Measurements from ENCODE around the gene RPS6KA5. TPM values are rescaled to one million over a fixed set of nuclear protein-coding genes. Genes with fewer than 3 reads are reported as not detected.
A peak's percentile ranks its signal among the peaks of the same experiment; 100 is the strongest.
"Not testable (repeated sequence)": the region's sequence is repeated elsewhere in the genome, so short reads cannot be mapped to it uniquely, and the experiment has no call there.

RPS6KA5 gene
- polyA plus RNA-seq, 12 donors, result 6.0 to 14.3 (median 8.7) TPM; not detected in 1

GRCh38 chr14:90880282-90880681 is 180.2 kb downstream of the RPS6KA5 start:
- no peak for DNase-seq

GRCh38 chr14:90874599-90874998 is 185.8 kb downstream of the RPS6KA5 start:
- no peak for DNase-seq

GRCh38 chr14:90871605-90872233 is 188.7 kb downstream of the RPS6KA5 start:
- peak; percentile 37 for DNase-seq

DNA sequence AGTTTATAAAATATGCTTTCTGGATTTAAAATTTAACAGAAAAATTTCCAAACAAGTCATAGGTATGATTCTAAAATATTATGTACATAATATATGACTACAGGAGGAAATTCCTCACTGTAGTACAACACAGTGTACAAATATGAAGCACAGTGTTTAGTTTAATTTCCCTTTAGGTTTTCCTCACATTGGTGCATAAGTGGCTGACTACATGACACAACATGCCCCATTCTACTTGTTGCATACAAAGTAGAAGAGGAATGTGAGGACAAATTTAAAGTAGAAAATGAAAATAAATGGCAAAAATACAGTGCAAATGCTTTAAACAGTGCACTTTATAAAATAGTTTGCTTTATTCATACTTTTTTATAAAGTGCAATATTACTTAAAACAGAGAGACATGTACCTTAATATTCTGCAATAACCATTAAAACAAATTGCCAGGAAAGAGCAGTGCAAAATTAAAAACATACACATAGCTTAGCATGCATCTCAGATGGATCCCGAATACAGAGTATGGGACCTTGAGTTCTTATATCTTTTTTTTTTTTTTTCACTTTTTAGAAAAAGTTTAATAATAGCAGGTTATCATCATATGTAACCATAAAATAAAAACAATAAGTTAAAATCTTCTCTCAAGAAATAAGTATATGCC is 189.4 kb downstream of the RPS6KA5 start:
- DNase-seq, result no peak

- DNase-seq, result peak; percentile 56
Observed at GRCh38 chr14:90867501-90867900, 192.9 kb downstream of the RPS6KA5 start.

DNA sequence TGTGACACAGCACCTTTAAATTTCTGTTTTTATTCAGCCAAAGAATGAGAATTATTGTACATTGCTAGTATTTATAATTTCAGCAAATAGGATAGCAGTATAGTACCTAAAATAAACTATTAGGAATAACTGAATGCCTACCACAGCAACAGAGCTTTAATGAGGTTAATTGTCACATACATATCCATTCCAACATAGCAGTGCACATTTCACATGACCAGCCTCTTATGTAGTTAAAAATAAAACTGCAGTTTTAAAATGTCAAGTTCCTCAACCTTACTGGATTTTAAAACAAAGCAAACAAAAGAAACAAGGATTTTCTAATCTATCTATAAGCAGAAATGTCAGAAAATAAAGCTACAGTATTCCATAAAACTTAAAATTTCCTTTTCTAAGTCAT is 193.6 kb downstream of the RPS6KA5 start:
- no peak for DNase-seq

DNA sequence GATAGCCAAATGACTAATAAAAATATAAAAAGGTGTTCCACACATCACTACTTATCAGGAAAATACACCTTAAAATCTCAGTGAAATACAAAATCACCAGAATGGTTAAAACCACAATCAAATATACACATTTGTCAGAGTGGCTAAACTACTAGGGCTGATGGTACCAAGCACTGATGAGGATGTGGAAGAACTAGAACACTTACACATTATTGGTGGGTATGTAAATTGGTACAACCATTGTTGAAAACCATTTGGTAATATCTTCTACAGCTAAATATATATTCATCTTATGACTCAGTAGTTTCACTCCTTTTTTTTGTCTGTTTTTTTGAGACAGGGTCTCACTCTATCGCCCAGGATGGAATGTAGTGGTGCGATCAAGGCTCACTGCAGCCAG is 195.7 kb downstream of the RPS6KA5 start:
- no peak for DNase-seq

DNA sequence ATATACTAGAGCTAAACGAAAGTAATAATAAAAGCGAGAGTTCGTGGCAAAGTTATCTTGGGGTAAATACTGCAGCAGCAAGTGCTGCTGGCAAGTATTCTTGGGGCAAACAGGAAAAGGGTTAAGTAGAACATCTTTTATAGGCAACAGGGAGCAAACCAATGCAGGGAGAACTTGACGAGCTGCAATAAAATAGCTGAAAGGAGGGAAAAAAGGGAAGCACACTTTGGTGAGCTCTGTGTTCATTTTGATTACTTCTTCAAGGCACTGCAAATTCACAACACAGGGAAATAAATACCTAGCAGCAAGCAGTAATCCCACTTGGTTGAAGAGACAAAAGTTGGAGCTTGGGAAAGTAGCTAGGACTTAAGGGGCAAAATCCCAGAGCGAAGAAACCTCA is 201.9 kb downstream of the RPS6KA5 start:
- DNase-seq, result no peak

DNA sequence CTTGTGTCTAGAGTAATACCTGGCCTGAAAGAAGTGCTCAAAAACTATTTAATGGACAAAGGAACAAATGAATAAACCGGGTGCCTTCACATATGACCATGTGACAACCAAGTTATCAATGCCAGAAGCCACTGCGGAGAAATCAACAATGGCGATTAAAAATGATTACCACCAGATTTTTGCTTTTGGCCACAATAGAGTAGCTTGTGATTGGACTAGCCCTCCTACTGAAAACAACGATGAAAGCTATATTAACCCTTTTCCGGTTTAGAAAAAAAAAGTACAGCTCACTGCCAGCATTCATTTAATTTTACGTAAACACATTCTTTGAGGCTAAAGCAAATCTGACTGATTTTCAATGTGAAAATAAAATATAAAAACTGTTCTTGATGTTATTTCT is 202.6 kb downstream of the RPS6KA5 start:
- no peak for DNase-seq

DNA sequence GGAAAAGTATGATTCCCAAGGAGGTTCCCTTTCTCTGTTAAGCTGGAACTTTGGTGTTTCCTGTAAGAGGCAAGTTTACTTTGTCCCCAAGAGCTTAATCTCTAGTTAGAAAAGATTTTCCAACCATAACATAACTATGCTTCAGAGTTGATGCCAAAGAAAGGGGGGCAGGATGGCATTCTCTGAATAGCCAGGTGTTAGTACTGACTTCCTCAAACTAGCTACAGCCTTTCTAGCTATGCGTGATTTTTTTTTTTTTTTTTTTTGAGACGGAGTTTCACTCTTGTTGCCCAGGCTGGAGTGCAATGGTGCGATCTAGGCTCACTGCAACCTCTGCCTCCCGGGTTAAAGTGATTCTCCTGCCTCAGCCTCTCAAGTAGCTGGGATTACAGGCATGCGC is 204.3 kb downstream of the RPS6KA5 start:
- DNase-seq, result not testable (repeated sequence)

- DNase-seq, result no peak
Observed at GRCh38 chr14:90853116-90853515, 207.3 kb downstream of the RPS6KA5 start.

DNA sequence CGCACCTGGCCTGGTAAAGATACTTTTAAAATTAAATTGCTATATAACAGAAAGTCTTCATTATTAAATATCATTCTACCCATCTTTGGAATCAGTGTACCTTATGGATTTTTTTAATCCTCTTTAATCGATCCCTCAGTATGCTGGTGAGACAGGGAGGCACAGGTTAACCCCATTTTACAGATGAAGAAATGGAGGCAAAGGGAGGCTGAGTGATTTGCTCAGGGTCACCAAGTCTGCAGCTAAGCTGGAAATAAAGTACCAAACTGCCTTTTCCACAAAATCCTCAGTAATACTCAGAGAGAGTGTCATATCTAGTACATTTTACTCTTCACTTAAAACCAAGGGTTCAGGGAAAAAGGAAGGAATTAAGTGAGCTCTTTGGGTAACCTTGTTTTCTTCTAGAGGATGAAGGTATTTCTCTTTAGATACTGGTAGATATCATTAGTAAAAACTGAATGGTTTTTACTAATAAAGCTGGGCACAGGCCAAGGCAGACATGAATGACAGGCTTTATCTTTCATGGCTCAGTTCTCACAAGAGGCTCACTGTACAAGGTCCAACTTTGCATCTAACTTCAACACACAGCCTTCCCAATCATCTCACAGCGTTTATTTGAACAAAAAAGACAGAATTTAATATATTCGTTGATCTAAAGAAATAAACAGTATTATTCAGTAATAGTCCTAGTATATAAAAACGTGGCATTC is 209.0 kb downstream of the RPS6KA5 start:
- no peak for DNase-seq

DNA sequence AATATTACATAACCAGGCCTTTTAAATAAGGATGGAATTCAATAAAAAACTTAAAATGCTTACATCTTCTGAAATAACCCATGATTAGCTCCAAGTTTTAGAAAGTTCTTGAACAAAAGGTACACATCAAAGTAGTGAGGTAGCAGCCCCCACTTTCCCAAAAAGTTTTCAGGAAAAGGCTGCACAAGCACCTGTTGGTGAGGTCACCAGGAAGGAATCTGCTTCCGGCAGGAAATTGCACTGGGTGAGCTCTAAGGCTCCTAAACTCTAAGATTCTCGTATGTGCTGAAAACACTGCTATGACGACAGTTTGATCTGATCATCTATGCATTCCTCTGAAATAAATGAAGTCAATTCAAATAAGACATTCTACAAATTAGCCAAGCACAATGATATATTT is 210.0 kb downstream of the RPS6KA5 start:
- peak; percentile 35 for DNase-seq

GRCh38 chr14:90849787-90850444 is 210.5 kb downstream of the RPS6KA5 start:
- no peak for DNase-seq

DNA sequence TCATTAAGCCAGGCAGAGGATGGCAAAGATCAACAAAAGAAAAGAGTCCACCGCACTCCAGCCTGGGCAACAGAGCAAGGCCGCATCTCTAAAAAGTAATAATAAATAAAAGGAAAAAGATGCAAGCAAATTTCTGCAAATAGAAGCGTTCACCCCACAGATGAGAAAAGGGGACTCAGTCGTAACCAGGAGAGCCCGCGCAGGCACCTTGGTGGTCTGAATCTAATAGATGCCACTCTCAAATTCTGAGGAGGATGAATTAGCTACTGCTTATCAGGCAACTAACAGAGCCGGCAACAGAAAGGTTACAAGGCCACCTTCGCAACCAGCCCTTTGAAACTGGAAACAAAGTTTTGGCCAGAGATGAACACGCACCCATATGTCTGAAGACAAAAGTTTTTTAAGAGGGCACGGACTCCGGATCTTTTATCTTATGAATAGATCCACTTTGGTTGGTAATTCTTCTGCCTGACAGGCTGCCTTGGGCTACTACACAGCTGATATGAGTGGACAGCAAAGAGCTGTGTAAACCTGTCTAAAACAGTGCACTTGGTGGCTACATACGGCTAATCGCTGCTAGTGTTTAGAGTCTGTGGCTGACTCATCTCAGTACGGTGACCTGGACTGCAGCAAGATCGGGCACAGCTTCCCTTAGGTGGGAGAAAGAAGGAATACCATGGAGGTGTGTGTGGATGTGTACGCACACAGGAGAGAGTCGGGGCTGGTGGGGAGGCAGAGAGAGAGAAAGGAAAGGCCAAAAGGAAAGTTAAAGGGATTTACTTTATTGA is 211.3 kb downstream of the RPS6KA5 start:
- no peak for DNase-seq

GRCh38 chr14:90846511-90846910 is 213.9 kb downstream of the RPS6KA5 start:
- DNase-seq, result no peak

GRCh38 chr14:90844321-90844720 is 216.1 kb downstream of the RPS6KA5 start:
- no peak for DNase-seq

DNA sequence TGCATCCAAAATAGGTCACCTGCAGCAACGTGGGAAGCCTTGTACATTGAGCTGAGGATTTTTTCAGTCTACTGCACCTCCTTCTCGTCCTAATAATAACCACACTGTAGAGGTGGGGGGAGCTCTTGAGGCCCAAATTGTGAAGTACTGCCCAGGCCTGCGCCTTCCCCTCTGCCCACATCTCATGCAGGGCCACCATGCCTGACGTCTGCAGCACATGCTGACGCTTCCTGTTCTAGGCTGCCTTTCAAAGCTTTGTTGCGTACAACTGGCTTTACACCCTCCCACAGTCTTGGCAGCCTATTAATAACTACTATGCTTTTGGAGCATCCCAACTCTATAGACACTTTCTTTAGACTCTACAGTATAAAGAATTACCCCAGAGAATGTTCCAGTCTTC is 217.7 kb downstream of the RPS6KA5 start:
- no peak for DNase-seq

- not testable (repeated sequence) for DNase-seq
Observed at GRCh38 chr14:90840667-90841066, 219.8 kb downstream of the RPS6KA5 start.

GRCh38 chr14:90839889-90840266 is 220.6 kb downstream of the RPS6KA5 start:
- no peak for DNase-seq

DNA sequence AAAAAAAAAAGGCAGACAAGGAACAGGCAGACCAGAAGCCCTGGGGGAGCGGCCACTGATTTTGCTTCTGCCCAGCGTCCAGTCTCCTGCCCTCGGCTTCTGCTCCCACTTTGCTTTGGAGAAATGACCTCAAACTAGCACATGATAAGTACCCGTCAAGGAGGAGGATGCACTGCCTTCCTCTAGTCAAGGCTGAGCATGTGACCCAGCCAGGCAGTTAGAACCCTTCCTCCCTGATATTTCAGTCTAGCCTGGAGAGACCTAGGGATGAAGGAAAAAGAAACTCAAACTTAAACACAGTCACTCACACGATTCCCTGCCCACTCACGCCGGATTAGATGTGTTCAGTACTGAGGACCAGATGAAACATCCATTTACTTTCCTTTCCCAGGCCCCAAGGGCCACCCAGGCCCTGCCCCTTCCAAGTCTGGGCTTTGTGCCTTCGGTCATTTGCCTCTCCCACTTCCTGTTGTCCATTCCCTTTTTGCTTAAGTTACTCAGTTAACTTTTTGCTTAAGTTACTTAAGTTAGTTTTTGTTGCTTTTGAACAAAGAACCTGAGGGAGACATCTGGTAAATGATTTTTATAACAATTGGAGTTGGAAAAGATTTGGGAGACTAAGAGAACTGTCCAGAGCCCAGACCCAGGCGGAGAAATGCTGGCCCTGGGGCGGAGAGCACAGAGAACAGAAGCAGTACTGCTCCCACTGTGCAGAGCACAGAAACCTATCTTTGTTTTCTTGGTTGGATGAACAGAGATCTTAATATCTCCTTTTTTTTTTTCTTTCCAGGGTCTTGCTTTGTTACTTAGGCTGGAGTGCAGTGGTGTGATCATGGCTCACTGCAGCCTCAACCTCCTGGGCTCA is 221.2 kb downstream of the RPS6KA5 start:
- DNase-seq, result peak; percentile 90
